Gastrocnemius medialis (tissue), 4 donors: ENCODE data around the gene EPHA2.

ENCODE experiments used
- POLR2A ChIP-seq, 2 donors: fragments of 450-650 bp; IDR thresholded peaks; one replicate each; pipeline ENCODE4 v1.6.1; 2017; ENCODE audit warnings: antibody characterized with exemption in 2 of 2, mild to moderate bottlenecking in 2 of 2, moderate library complexity in 2 of 2
- TF ChIP-seq, protein P1 (sequence below), 5 experiments: fragments of 450-650 bp in 3 of 5; fragments of 200-600 bp in 2 of 5; sonication (generic) in 2 of 5; IDR thresholded peaks in 4 of 5; conservative IDR thresholded peaks in 1 of 5; 1 replicate in 4 of 5; 2 replicates in 1 of 5; pipeline ENCODE4 v1.5.1; 2016 to 2019; ENCODE audit warnings: antibody characterized with exemption in 5 of 5, mild to moderate bottlenecking in 3 of 5, moderate library complexity in 3 of 5

GRCh38 chr1:16150508-16150907 is 5.4 kb downstream of the EPHA2 start:
- TF ChIP-seq, protein P1, sequence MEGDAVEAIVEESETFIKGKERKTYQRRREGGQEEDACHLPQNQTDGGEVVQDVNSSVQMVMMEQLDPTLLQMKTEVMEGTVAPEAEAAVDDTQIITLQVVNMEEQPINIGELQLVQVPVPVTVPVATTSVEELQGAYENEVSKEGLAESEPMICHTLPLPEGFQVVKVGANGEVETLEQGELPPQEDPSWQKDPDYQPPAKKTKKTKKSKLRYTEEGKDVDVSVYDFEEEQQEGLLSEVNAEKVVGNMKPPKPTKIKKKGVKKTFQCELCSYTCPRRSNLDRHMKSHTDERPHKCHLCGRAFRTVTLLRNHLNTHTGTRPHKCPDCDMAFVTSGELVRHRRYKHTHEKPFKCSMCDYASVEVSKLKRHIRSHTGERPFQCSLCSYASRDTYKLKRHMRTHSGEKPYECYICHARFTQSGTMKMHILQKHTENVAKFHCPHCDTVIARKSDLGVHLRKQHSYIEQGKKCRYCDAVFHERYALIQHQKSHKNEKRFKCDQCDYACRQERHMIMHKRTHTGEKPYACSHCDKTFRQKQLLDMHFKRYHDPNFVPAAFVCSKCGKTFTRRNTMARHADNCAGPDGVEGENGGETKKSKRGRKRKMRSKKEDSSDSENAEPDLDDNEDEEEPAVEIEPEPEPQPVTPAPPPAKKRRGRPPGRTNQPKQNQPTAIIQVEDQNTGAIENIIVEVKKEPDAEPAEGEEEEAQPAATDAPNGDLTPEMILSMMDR (IDR thresholded peaks at IDR 0.05 in 4 of 5, conservative IDR thresholded peaks at IDR 0.05 in 1 of 5) = no peak
- no peak for TF ChIP-seq POLR2A (IDR thresholded peaks at IDR 0.05)
